ENCODE measurements around the gene CCDC63. TPM values are rescaled to one million over a fixed set of nuclear protein-coding genes. Genes with fewer than 3 reads are reported as not detected.

Gene CCDC63
- total RNA-seq, 4 donors from 2014 or later: not detected

DNA sequence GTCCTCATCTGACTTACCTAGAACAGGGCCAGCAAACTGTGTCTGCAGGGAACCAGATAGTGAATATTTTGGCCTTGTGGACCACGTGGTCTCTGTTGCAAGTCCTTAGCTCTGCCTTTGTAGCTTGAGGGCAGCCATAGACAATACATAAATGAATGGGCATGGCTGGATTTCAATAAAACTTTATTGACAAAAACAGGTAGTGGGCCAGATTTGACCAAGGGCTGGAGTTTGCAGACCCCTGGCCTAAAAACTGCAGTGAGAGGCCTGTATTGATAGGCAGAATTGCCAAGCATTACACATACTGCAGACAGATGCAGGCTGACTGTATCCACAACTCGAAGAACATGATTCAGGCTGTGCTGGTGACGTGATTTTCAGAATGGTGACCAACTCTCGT lies 25.3 kb downstream of the CCDC63 start:
- 71 to 77% methylated on average over 4 of the region's 4 CpGs for WGBS, 2 donors
- Histone ChIP-seq H3K27ac (no peak overlapping the region), H3K4me3 (no peak overlapping the region), H3K9me3 (no peaks in the 10 kb centered on the region), H3K27me3 (no peaks in the 10 kb centered on the region), H3K4me1 (no peaks in the 10 kb centered on the region), H3K36me3 (no peaks in the 10 kb centered on the region)
- no peak for DNase-seq
- no peak for TF ChIP-seq CTCF (IDR thresholded peaks at IDR 0.05)
- TF ChIP-seq POLR2A (IDR thresholded peaks at IDR 0.05): no peak
- intact Hi-C loops (cut with DNase I): no loop called here

GRCh38 chr12:110874351-110874750 lies 27.6 kb downstream of the CCDC63 start:
- Histone ChIP-seq H3K27ac (no peak overlapping the region), H3K9me3 (no peaks in the 10 kb centered on the region), H3K36me3 (no peaks in the 10 kb centered on the region), H3K4me1 (no peaks in the 10 kb centered on the region), H3K27me3 (no peaks in the 10 kb centered on the region), H3K4me3 (no peak overlapping the region)
- 85 to 100% methylated on average over 1 to 2 of the region's 2 CpGs for WGBS, 2 donors
- TF ChIP-seq CTCF (IDR thresholded peaks at IDR 0.05) (no peak), POLR2A (IDR thresholded peaks at IDR 0.05) (no peak)
- DNase-seq: no peak
- intact Hi-C loops (cut with DNase I): no loop called here

GRCh38 chr12:110874781-110875180 lies 28.0 kb downstream of the CCDC63 start:
- no peaks in the 10 kb centered on the region for H3K27me3 ChIP-seq
- H3K4me3 ChIP-seq: no peak overlapping the region
- H3K36me3 ChIP-seq: no peaks in the 10 kb centered on the region
- intact Hi-C loops (cut with DNase I): no loop called here
- no peak for TF ChIP-seq POLR2A (IDR thresholded peaks at IDR 0.05)
- TF ChIP-seq CTCF (IDR thresholded peaks at IDR 0.05): no peak
- no peak overlapping the region for H3K27ac ChIP-seq
- H3K9me3 ChIP-seq: no peaks in the 10 kb centered on the region
- H3K4me1 ChIP-seq: no peaks in the 10 kb centered on the region
- DNase-seq: no peak

DNA sequence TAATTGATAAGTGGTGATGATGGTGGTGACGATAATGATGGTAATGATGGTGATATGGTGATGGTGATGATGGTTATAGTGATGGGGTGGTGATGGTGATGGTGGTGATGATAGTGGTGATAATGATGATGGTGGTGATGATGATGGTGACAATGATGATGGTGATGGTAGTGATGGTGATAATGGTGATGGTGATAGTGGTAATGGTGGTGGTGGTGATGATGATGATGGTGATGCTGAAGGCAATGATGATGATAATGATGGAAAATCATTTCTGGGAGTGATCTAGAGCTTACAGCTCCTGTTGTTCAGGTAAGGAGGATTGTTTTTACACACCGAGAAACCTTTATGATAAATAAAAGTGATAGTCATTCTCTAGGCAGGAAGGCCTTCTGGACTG lies 33.9 kb downstream of the CCDC63 start:
- no peak overlapping the region for H3K4me3 ChIP-seq
- DNase-seq: no peak
- intact Hi-C loops (cut with DNase I): no loop called here
- 71 to 72% methylated on average over 2 of the region's 2 CpGs for WGBS, 2 donors
- TF ChIP-seq CTCF (IDR thresholded peaks at IDR 0.05) (no peak), POLR2A (IDR thresholded peaks at IDR 0.05) (no peak)
- H3K27ac ChIP-seq: no peak overlapping the region
- H3K9me3 ChIP-seq: no peaks in the 10 kb centered on the region
- H3K36me3 ChIP-seq: no peaks in the 10 kb centered on the region
- H3K27me3 ChIP-seq: no peaks in the 10 kb centered on the region
- H3K4me1 ChIP-seq: peaks cover 0 to 8% (median 0%) of the 10 kb centered on the region in 3 donors

DNA sequence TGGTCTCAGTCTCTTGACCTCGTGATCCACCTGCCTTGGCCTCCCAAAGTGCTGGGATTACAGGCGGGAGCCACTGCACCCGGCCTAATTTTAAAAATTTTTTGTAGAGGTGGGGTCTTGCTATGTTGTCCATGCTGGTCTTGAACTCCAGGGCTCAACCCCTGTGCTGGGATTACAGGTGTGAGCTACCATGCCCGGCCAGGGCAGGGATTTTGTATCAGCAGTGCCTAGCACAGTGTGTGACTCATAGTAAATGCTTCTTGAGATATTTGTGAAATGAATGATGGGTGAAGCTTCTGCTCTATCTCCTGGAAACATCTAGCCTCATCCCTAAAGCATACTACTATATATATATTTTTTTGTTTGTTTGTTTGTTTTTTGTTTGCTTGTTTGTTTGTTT lies 36.5 kb downstream of the CCDC63 start:
- WGBS, 2 donors: 82 to 88% methylated on average over 3 to 4 of the region's 4 CpGs
- no peaks in the 10 kb centered on the region for H3K36me3 ChIP-seq
- H3K4me1 ChIP-seq: peaks cover 0 to 12% (median 0%) of the 10 kb centered on the region in 3 donors
- H3K4me3 ChIP-seq: no peak overlapping the region
- no peak overlapping the region for H3K27ac ChIP-seq
- DNase-seq: no peak
- H3K9me3 ChIP-seq: no peaks in the 10 kb centered on the region
- intact Hi-C loops (cut with DNase I): no loop called here
- TF ChIP-seq POLR2A (IDR thresholded peaks at IDR 0.05): no peak
- no peak for TF ChIP-seq CTCF (IDR thresholded peaks at IDR 0.05)
- no peaks in the 10 kb centered on the region for H3K27me3 ChIP-seq
